DOHH2 (cell line): ENCODE results near the gene ETNPPL.

Source experiments
- EZH2phosphoT487 ChIP-seq: fragments of 200-600 bp; sonication (generic); IDR thresholded peaks from 2 replicates; pipeline ENCODE4 v1.6.1; 2017; ENCODE audit warnings: borderline replicate concordance, mild to moderate bottlenecking, antibody characterized with exemption, low read length, moderate library complexity, mixed read lengths
- TF ChIP-seq, protein P1 (sequence below): fragments of 200-600 bp; sonication (generic); IDR thresholded peaks from one replicate; pipeline ENCODE4 v1.5.1; 2014; ENCODE audit warnings: antibody characterized with exemption, mild to moderate bottlenecking, low read depth, low read length; ENCODE audit not compliant: poor library complexity, severe bottlenecking

DNA sequence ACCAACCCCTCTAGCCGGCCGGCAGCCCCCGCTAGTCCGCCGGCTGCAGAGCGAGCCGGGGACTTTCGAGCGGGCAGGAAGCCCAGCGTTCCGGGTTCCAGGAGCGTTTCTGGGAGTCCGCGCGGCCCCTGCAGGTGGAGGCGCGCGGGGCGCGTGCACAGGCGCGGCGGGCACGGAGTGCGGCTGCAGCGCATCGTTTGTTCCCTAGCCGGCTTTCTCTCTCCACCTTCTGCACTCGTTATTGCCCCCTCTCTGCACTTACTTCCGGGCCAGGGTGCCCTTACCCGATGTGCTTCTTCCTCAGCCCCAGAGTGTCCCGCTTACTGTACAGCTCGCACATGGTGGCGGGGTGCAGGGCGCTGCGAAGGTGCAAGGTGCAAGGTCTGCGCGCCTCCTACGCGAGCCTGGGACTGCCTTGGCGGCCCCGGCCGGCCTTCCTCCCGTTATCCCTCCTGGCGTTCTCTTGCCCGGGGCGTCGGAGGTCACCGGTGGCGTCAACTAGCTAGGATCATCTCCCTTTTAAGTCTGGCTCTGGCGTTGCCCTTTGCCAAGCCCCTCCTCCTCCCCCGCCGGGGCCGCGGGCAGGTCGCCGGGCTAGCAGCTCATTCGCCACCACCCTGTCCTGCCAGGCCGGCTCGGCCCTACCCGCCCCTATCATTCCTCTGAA, at the start of gene ETNPPL:
- TF ChIP-seq, protein P1, sequence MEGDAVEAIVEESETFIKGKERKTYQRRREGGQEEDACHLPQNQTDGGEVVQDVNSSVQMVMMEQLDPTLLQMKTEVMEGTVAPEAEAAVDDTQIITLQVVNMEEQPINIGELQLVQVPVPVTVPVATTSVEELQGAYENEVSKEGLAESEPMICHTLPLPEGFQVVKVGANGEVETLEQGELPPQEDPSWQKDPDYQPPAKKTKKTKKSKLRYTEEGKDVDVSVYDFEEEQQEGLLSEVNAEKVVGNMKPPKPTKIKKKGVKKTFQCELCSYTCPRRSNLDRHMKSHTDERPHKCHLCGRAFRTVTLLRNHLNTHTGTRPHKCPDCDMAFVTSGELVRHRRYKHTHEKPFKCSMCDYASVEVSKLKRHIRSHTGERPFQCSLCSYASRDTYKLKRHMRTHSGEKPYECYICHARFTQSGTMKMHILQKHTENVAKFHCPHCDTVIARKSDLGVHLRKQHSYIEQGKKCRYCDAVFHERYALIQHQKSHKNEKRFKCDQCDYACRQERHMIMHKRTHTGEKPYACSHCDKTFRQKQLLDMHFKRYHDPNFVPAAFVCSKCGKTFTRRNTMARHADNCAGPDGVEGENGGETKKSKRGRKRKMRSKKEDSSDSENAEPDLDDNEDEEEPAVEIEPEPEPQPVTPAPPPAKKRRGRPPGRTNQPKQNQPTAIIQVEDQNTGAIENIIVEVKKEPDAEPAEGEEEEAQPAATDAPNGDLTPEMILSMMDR, result no peak
- TF ChIP-seq EZH2phosphoT487, result no peak
